HepG2 (cell line): ENCODE data around the gene ABHD10.

Experiments
- CTCF ChIP-seq: sonication (generic); formaldehyde crosslinking; IDR thresholded peaks from 2 replicates; pipeline ENCODE4 v1.5.0; 2020; ENCODE audit warnings: mild to moderate bottlenecking, missing genetic modification reagents, moderate library complexity
- KAT2B ChIP-seq: fragments of 150-350 bp; IDR thresholded peaks from 2 replicates; pipeline ENCODE4 v1.6.1; 2014; ENCODE audit warnings: low read depth, low read length, borderline replicate concordance
- NFRKB ChIP-seq: fragments of 450-650 bp; IDR thresholded peaks from 2 replicates; pipeline ENCODE4 v1.6.1; 2017
- PLRG1 ChIP-seq: fragments of 450-650 bp; conservative IDR thresholded peaks from 2 replicates; pipeline ENCODE4 v1.6.1; 2016
- POLR2A ChIP-seq, 2 experiments: IDR thresholded peaks; 2 replicates each; pipeline ENCODE4 v1.6.1; 2011; ENCODE audit warnings: low read depth in 2 of 2, low read length in 2 of 2, mild to moderate bottlenecking in 1 of 2, moderate library complexity in 1 of 2; ENCODE audit not compliant: insufficient read depth in 1 of 2
- REST ChIP-seq, 2 experiments: IDR thresholded peaks; 2 replicates each; pipeline ENCODE4 v1.6.1; 2011 to 2012; ENCODE audit warnings: low read length in 2 of 2, borderline replicate concordance in 1 of 2, low read depth in 1 of 2, mild to moderate bottlenecking in 1 of 2, moderate library complexity in 1 of 2
- TF ChIP-seq, protein P1 (sequence below): sonication (generic); formaldehyde crosslinking; IDR thresholded peaks from 2 replicates; pipeline ENCODE4 v1.4.0; 2020; ENCODE audit warnings: low read depth, mild to moderate bottlenecking, missing genetic modification reagents

- TF ChIP-seq PLRG1, result no peak
- TF ChIP-seq KAT2B, result no peak
- no peak for TF ChIP-seq POLR2A (IDR thresholded peaks at IDR 0.05; ENCODE audit: insufficient read depth in 1 of 2, low read depth in 2 of 2, low read length in 2 of 2)
- TF ChIP-seq, protein P1, sequence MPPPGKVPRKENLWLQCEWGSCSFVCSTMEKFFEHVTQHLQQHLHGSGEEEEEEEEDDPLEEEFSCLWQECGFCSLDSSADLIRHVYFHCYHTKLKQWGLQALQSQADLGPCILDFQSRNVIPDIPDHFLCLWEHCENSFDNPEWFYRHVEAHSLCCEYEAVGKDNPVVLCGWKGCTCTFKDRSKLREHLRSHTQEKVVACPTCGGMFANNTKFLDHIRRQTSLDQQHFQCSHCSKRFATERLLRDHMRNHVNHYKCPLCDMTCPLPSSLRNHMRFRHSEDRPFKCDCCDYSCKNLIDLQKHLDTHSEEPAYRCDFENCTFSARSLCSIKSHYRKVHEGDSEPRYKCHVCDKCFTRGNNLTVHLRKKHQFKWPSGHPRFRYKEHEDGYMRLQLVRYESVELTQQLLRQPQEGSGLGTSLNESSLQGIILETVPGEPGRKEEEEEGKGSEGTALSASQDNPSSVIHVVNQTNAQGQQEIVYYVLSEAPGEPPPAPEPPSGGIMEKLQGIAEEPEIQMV (CRISPR knock-in tag), result no peak
- no peak for TF ChIP-seq CTCF (CRISPR knock-in tag)
- TF ChIP-seq REST (IDR thresholded peaks at IDR 0.05; ENCODE audit: borderline replicate concordance in 1 of 2, low read depth in 1 of 2, low read length in 2 of 2), result no peak
- no peak for TF ChIP-seq NFRKB
Observed at GRCh38 chr3:111971533-111972130, 7.2 kb upstream of the ABHD10 start.
